Keratinocyte (primary cell): ENCODE results near the gene RAB11FIP5.
A peak's percentile ranks its signal among the peaks of the same experiment; 100 is the strongest.

Experiments used
- CTCF ChIP-seq, 3 experiments: IDR thresholded peaks in 1 of 3; conservative IDR thresholded peaks in 1 of 3; optimal IDR thresholded peaks in 1 of 3; 2 replicates in 2 of 3; 3 replicates in 1 of 3; pipeline versions ENCODE3 to v1.5.1; 2011; ENCODE audit warnings: low read length in 3 of 3, mild to moderate bottlenecking in 3 of 3, moderate library complexity in 2 of 3, control low read depth in 1 of 3, inconsistent platforms in 1 of 3; ENCODE audit not compliant: insufficient read depth in 2 of 3; ENCODE audit errors: extremely low read depth in 1 of 3
- EZH2 ChIP-seq: IDR thresholded peaks from one replicate; pipeline ENCODE4 v1.6.1; 2012; ENCODE audit warnings: inconsistent platforms, mild to moderate bottlenecking, low read length, moderate library complexity

GRCh38 chr2:73085691-73086090, 27.1 kb downstream of the RAB11FIP5 start:
- no peak for TF ChIP-seq EZH2
- peak in 2 of 3 experiments; percentile 91 to 96 for TF ChIP-seq CTCF (optimal IDR thresholded peaks at IDR 0.05 in 1 of 3, IDR thresholded peaks at IDR 0.05 in 1 of 3, conservative IDR thresholded peaks at IDR 0.05 in 1 of 3; ENCODE audit: extremely low read depth in 1 of 3, insufficient read depth in 2 of 3, low read length in 3 of 3)
